ENCODE data around the gene MAPKAP1.
"Not testable (repeated sequence)": the region's sequence is repeated elsewhere in the genome, so short reads cannot be mapped to it uniquely, and the experiment has no call there.

The MAPKAP1 gene

GRCh38 chr9:125604196-125604595, 102.8 kb downstream of the MAPKAP1 start:
- no peak for DNase-seq (ENCODE audit: low read depth)

DNA sequence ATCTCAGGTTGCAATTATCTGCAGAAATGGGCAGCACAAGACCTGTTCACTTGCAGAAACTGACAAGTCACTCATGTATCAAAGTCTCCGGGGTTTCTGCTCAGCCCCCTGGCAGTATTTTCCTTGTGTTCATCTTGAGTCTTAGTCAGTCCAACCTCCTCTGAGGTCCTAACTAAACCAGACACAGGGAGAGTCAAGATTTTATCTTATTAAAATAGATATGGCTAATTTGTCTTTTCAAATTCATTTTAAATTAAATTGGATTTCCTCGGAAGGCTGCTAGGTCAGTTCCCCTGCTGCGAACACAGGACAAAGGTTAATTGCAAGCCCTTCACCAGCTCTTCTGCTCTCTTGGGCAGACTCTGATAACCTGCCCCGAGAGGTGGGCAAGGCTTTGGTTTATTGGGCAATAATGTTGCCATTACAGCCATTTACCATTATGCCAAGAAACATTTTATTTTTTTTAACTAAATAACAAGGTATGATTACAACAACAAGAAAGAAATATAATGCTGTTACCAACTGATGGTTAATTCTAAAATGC, 103.5 kb downstream of the MAPKAP1 start:
- no peak for DNase-seq (ENCODE audit: low read depth)

DNA sequence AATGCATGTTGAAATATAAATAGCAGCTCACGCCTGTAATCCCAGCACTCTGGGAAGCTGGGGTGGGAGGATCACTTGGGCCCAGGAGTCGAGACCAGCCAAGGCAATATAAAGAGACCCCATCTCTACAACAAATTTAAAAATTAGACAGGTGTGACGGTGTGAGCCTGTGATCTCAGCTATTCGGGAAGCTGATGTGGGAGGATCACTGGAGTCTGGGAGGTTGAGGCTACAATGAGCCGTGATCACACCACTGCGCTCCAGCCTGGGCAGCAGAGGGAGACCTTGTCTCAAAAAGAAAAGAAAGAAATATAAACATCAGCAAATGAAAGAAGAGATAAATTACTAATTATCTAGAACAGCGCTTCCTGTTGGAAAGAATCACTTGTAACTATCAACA, 105.0 kb downstream of the MAPKAP1 start:
- DNase-seq (ENCODE audit: low read depth) = no peak

DNA sequence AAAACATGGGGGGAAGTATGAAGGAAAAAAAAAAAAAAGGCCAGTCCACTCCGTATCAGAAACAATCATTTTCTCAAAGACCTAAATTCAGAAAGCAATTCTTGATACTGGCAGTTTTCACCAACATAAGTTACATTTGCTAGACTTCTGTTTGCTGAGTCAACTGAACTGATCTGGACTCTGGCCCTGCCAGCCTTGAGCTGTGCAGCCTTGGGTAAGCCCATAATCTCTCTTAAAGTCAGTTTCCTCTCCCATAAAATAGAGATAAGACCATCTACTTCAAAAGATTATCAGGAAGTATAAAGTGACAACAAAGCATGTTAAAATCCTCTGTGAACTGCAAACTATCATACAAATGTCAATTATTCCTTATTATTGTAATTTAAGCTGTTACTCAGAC, 106.8 kb downstream of the MAPKAP1 start:
- no peak for DNase-seq (ENCODE audit: low read depth)

- DNase-seq (ENCODE audit: low read depth) = no peak
Observed at GRCh38 chr9:125594223-125594610, 112.8 kb downstream of the MAPKAP1 start.

- peak; percentile 45 for DNase-seq (ENCODE audit: low read depth)
Observed at GRCh38 chr9:125593581-125594222, 113.3 kb downstream of the MAPKAP1 start.

DNA sequence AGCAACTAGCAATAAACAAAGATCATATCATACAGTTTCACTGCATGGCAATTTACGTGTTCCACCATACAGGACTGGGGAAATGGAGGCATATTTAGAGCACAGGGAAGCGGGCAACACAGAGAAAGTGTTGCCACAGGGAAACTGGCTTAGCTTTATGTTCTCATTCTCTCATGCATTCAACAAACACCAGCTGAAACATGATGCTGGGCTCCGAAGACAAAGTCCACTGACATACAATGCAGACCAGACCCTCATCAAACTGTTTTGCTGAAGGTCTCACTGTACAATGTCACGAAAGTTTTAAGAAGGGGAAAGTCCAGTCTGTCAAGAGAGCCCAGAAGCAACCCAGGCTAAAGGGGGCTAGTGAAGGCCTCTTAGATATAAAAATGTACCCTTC, 115.1 kb downstream of the MAPKAP1 start:
- DNase-seq (ENCODE audit: low read depth) = no peak

DNA sequence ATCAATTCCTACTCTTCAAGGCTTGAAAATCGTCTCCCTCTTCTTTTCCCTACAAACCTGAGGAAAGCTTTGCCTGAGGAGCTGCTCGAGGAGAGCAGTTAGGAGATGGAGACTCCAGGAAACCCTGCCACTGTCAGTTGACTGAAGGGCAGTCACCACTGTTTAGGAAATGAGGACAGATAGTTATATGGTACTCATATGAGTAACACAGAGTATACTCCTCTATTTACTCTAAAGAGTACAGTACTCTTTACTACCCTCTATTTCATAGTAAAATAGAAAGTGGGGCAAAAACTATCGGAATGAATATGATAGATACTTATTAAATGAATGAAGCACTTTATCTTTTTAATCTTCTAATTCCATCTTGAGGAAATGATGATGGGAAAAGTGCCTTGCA, 115.8 kb downstream of the MAPKAP1 start:
- DNase-seq (ENCODE audit: low read depth) = no peak

DNA sequence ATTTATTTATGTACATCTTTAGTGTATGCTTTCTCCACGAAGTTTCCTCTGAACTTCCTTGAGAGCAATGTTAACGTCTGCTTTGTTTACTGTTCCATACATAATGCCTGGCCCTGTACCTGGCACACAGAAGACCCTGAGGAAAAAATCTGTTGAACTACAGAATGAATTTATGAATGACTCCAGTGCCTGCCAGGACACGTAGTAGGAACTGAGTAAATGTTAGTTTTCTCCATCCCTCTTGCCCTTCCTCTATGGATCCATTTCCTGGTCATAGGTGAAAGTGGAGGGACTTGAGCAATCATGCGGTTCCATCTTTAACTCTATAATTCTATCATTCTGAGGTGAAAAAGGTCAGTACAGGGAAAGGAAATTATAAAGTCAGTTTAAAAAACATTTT, 117.7 kb downstream of the MAPKAP1 start:
- DNase-seq (ENCODE audit: low read depth) = no peak

GRCh38 chr9:125587819-125588460, 119.1 kb downstream of the MAPKAP1 start:
- DNase-seq (ENCODE audit: low read depth) = no peak

- no peak for DNase-seq (ENCODE audit: low read depth)
Observed at GRCh38 chr9:125586172-125586511, 120.9 kb downstream of the MAPKAP1 start.

GRCh38 chr9:125585503-125586171, 121.4 kb downstream of the MAPKAP1 start:
- DNase-seq (ENCODE audit: low read depth) = no peak

DNA sequence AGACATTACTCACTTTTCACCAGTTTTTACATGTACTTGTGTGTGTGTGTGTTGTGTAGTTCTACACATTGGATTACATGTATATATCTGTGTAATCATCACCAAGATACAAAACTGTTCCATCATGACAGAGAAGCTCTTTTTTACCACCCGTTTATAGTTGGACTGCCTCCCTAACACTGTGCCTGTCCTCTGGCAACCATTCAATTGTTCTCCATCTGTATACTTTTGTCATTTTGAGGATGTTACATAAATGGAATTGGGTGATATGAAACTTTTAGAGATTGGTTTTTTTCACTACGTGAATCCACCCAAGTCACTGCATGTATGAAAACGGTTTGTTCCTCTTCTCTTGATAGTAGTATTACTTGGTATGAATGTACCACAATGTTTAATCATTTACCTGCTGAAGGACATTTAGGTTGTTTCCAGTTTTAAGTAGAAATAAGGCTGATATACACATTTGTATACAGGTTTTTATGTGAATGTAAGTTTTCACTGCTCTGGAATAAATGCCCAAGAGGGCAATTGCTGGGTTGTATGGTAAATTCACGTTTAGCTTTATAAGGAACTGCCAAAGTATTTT, 126.2 kb downstream of the MAPKAP1 start:
- no peak for DNase-seq (ENCODE audit: low read depth)

GRCh38 chr9:125579030-125579932, 127.7 kb downstream of the MAPKAP1 start:
- DNase-seq (ENCODE audit: low read depth) = no peak

DNA sequence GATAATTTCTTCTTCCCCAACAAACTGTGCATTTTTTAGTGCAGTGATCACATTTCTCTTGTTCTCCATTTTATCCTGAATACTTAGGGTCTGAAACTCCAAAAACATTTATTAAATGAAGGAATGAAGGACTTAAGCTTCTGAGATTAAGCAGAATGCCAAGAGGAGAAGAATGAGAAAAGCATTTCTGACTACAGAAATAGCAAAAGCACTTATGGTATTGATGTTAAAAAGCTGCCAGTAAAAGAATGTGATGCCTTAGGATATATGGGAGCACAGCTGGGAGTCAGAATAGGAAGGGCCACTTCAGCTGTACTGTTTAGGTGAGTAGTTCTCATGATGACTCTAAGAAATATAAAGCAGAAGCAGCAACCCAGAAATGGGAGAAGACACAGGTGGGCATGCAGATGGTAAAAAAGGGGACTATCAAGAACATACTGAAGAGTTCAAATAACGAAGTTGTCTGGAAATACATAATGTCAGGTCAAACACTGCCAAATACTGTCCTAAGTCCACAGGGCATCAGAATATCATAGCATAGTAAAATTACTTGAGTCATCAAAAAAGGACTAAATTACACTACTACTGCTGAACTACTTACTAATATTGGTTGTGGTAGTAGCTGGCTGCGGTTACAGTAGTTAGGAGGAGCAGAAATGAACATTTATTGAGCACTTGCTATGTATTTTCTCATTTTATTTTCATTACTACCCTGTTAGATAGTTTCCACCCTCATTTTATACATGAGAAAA, 132.7 kb downstream of the MAPKAP1 start:
- DNase-seq (ENCODE audit: low read depth) = peak; percentile 48

- DNase-seq (ENCODE audit: low read depth) = peak; percentile 34
Observed at GRCh38 chr9:125572461-125572860, 134.5 kb downstream of the MAPKAP1 start.

- not testable (repeated sequence) for DNase-seq (ENCODE audit: low read depth)
Observed at GRCh38 chr9:125571824-125572223, 135.2 kb downstream of the MAPKAP1 start.

- DNase-seq (ENCODE audit: low read depth) = no peak
Observed at GRCh38 chr9:125570246-125570645, 136.8 kb downstream of the MAPKAP1 start.

- peak; percentile 74 for DNase-seq (ENCODE audit: low read depth)
Observed at GRCh38 chr9:125568621-125569020, 138.4 kb downstream of the MAPKAP1 start.

- not testable (repeated sequence) for DNase-seq (ENCODE audit: low read depth)
Observed at GRCh38 chr9:125566051-125566450, 141.0 kb downstream of the MAPKAP1 start.

DNA sequence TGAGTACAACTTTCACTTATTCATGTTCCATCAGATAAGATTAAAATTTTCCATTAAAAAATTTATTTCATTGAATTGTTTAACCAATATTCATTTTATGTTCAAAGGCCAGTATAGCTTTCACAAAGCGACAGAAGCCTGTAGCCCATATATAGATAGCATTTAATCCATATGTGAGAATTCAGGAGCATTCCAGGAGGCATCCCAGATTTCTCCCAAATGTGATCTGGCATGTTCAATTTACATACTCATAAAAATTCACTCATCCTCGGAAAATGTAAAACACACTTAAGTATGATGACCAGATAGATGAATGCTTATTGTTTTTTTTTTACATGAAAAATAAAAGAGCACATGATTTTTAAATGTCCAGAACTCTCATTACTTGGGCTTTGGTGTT, 141.9 kb downstream of the MAPKAP1 start:
- no peak for DNase-seq (ENCODE audit: low read depth)

All from EH (cell line).